ENCODE measurements around the gene BTNL9. TPM values are rescaled to one million over a fixed set of nuclear protein-coding genes. Genes with fewer than 3 reads are reported as not detected.

Gene BTNL9
- total RNA-seq, 2 experiments from 2014 or later: 162 to 219 TPM

- intact Hi-C loops (cut with micrococcal nuclease; ENCODE audit: unreplicated experiment): loop anchor here (1.0 to 5.0 kb wide), 8 partner anchors 8 to 247 kb away; partner anchors contain the start of genes TRIM41 and ZFP62
Observed at GRCh38 chr5:181051841-181052671, 12.0 kb downstream of the BTNL9 start.

GRCh38 chr5:181052672-181053487, 12.8 kb downstream of the BTNL9 start:
- CTCF ChIA-PET (ENCODE audit: unreplicated experiment): no interaction called here
- BruUV-seq (replicated peaks): no TSS peak
- Histone ChIP-seq H3K36me3 (ENCODE audit: insufficient read depth, low read length) (peaks cover 39% of the 10 kb centered on the region), H3K27ac (ENCODE audit: low read depth, low read length, poor library complexity, severe bottlenecking) (peak overlapping the region; percentile 99), H3K4me3 (ENCODE audit: low read depth, low read length, poor library complexity, severe bottlenecking) (peak overlapping the region; percentile 84), H3K9me2 (ENCODE audit: insufficient read depth, low read length) (no peaks in the 10 kb centered on the region), H3K79me2 (ENCODE audit: insufficient read depth, low read depth, low read length) (peaks cover 54% of the 10 kb centered on the region), H3K4me1 (ENCODE audit: insufficient read depth, low read length, poor library complexity, severe bottlenecking) (peaks cover 76% of the 10 kb centered on the region), H3K9me3 (ENCODE audit: low read length) (no peaks in the 10 kb centered on the region), H3K4me2 (ENCODE audit: low read length) (peak overlapping the region; percentile 94), H2AFZ (ENCODE audit: low read length) (peak overlapping the region; percentile 34; the same call in 1 of the 2 replicates), H4K20me1 (ENCODE audit: insufficient read depth, low read length) (peaks cover 18% of the 10 kb centered on the region)
- intact Hi-C loops (cut with micrococcal nuclease; ENCODE audit: unreplicated experiment): loop anchor here (1.0 to 5.0 kb wide), 7 partner anchors 9 to 248 kb away; partner anchors contain the start of gene ZFP62
- POLR2A ChIA-PET: interaction anchor here (1.2 to 1.6 kb wide), 2 partner anchors 14 to 231 kb away, joined by 3 to 7 read pairs; no protein-coding TSS in a partner anchor
- peak; percentile 86 for DNase-seq (ENCODE audit: low spot score)
- no peak for TF ChIP-seq CTCF (conservative IDR thresholded peaks at IDR 0.05; ENCODE audit: low read length)
- no peak for TF ChIP-seq EZH2phosphoT487 (IDR thresholded peaks at IDR 0.05; ENCODE audit: borderline replicate concordance, low read depth, low read length)

More at GRCh38 chr5:181051841-181052671, 12.0 kb downstream of the BTNL9 start:
- H3K36me3 ChIP-seq (ENCODE audit: insufficient read depth, low read length): peaks cover 31% of the 10 kb centered on the region
- TSS peak; percentile 81 for BruUV-seq (replicated peaks)
- peaks cover 46% of the 10 kb centered on the region for H3K79me2 ChIP-seq (ENCODE audit: insufficient read depth, low read depth, low read length)
- H3K4me2 ChIP-seq (ENCODE audit: low read length): peak overlapping the region; percentile 94
- peaks cover 82% of the 10 kb centered on the region for H3K4me1 ChIP-seq (ENCODE audit: insufficient read depth, low read length, poor library complexity, severe bottlenecking)
- H3K27ac ChIP-seq (ENCODE audit: low read depth, low read length, poor library complexity, severe bottlenecking): peak overlapping the region; percentile 99
- no peaks in the 10 kb centered on the region for H3K9me2 ChIP-seq (ENCODE audit: insufficient read depth, low read length)
- DNase-seq (ENCODE audit: low spot score): peak; percentile 36
- peaks cover 18% of the 10 kb centered on the region for H4K20me1 ChIP-seq (ENCODE audit: insufficient read depth, low read length)
- peak overlapping the region; percentile 34; the same call in 1 of the 2 replicates for H2AFZ ChIP-seq (ENCODE audit: low read length)
- H3K9me3 ChIP-seq (ENCODE audit: low read length): no peaks in the 10 kb centered on the region
- CTCF ChIA-PET (ENCODE audit: unreplicated experiment): interaction anchor here (0.7 kb wide), 1 partner anchor 13 kb away, joined by 3 read pairs; no protein-coding TSS in a partner anchor
- H3K4me3 ChIP-seq (ENCODE audit: low read depth, low read length, poor library complexity, severe bottlenecking): peak overlapping the region; percentile 84
- TF ChIP-seq CTCF (conservative IDR thresholded peaks at IDR 0.05; ENCODE audit: low read length) (no peak), EZH2phosphoT487 (IDR thresholded peaks at IDR 0.05; ENCODE audit: borderline replicate concordance, low read depth, low read length) (no peak)
- POLR2A ChIA-PET: interaction anchor here (0.8 to 2.1 kb wide), 7 partner anchors 12 to 193 kb away, joined by 3 to 13 read pairs (median 3); partner anchors contain the start of gene BTNL9

All from OCI-LY7 (cell line).